HG03378 (cell line): ENCODE measurements around the gene ERF.

Source experiments
- ATAC-seq: cut with Tn5 transposase; IDR thresholded peaks from one replicate; pipeline ENCODE4 v1.9.1; 2021; ENCODE audit warnings: mild to moderate bottlenecking, moderate library complexity; ENCODE audit not compliant: unreplicated experiment

The ERF gene

GRCh38 chr19:42287017-42287826 lies 32.3 kb upstream of the ERF start:
- no peak for ATAC-seq

- no peak for ATAC-seq
Measured at GRCh38 chr19:42286349-42287016, 31.6 kb upstream of the ERF start.

- ATAC-seq: no peak
Measured at GRCh38 chr19:42285988-42286348, 31.0 kb upstream of the ERF start.

DNA sequence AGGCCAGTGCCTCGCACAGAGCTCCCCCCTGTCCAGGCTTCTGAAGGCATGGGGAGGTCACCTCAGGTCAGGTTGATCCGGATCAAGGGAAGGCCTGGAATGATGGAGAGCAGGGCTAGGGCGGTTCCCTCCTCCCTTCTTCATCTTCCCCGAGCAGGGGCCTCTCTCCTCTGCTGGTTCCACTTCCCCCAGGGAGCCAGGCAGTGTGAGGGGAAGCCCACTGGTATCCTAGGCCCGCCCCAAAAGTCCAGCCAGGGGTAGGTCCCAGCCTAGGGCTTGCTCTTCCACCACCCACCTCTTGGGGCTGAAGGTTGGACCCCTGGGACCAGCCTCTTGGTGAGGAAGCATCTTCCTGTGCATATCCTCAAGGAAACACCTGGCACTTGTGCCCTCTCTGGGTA lies 30.6 kb upstream of the ERF start:
- ATAC-seq: no peak

DNA sequence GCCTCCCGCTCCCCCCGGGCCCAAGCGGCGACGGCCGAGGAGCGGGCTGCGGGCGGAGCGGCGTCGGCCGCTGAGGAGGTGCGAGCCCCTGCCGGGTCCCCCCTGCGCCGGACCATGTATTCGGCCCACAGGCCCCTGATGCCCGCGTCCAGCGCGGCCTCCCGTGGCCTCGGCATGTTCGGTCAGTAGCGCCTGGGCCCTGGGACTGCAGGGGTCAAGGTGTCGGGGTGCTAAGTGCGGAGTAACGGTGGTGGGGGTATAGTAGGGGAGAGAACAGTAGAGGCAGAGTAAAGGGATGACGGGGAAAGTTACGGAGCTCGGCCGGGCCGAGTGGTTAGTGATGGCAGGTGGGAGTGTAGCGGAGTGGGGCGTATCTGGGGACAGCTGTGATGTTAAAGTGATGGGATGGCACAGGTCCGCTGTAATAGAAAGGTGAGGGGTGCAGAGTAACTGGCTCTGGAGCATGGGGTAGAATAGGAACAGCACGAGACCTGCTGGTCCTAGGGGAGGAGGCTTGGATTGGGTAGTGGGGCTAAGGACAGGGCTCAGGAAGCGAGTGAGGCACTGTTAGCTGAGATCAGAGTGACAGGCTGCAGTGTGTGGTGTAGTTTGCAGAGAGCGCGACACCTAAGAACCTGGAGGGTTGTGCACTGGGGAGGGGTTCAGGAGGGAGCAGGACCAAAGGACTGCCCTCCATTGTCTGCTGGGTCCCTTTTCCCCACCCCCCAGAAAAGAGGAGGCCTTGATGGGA lies 29.8 kb upstream of the ERF start:
- no peak for ATAC-seq

DNA sequence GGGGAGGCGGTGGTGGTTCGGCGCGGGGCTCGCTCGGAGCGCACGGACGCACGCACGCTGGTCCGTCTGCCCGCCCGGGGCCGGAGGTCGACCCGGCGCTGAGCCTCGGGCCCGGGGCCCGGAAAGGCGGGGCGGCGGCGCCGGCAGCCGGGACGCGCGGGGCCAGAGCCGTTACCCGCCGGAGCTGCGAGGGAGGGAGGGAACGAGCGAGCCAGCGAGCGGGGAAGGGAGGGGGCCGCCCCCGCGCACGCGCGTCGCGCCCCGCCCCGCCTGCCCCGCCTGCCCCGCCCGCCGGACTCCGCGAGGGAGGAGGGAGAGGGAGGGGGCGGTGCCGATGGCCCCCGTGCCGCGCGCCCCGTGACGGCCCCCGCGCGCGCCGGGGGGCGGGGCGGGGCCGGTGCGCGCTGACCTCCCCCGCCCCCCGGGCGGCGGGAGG lies 29.2 kb upstream of the ERF start:
- ATAC-seq: no peak

DNA sequence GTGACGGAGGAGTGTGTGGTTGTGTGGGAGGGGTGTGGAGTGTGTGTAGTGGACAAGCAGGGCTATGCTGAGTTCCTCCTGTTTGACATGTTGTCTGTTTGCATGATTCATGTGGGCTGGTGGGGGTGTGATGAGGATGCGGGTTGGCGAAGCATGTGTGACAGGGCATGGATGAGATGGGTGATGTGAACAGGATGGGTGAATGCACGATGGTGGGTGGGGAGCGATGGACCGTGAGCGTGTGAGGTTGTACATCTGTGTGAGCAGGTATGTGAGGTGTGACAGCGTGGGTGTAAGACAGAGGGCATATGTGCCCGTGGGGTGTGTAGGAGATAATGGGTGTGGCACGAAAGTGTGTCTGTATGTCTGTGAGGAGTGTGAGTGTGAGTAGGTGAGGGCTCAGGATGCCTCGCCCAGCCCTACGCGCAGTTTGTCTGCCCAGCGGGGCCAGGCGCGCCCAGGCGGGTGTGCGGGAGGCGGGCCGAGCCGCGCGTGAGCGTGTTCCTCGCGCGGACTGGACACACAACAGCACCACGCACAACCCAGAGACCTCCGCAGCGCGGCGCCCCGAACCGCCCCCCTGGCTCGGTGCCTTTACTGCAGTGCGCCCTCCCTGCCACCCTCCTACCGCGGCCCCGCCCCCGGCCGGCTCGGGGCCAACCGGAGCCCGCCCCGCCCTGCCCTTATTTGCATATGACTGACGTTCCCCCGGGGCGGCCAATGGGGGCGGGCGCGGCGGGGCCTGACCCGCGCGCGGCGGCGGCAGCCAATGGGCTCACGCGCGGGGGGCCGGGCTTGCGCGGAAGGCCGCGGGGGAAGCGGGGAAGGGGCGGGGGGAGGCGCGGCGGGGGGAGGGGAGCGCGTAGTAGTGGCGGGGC lies 28.5 kb upstream of the ERF start:
- ATAC-seq: peak; percentile 33

DNA sequence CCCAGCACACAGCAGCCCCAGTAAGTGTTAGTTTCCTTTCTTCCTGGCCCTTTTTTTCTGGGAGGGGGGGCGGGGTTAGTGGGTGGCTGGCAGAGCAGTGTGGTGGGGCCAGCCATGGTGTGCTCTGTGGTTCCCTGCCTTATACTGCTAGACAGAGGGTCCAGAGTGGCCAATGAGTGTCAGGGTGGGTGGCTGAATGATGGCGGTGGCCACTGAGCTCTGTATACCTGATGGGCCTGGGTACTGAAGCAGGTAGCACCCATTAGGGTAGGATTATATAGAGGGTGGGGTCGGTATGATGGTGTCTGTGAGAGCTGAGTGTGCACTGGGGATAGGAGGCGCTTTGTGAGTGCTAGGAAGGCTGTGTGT lies 27.9 kb upstream of the ERF start:
- peak; percentile 3 for ATAC-seq

DNA sequence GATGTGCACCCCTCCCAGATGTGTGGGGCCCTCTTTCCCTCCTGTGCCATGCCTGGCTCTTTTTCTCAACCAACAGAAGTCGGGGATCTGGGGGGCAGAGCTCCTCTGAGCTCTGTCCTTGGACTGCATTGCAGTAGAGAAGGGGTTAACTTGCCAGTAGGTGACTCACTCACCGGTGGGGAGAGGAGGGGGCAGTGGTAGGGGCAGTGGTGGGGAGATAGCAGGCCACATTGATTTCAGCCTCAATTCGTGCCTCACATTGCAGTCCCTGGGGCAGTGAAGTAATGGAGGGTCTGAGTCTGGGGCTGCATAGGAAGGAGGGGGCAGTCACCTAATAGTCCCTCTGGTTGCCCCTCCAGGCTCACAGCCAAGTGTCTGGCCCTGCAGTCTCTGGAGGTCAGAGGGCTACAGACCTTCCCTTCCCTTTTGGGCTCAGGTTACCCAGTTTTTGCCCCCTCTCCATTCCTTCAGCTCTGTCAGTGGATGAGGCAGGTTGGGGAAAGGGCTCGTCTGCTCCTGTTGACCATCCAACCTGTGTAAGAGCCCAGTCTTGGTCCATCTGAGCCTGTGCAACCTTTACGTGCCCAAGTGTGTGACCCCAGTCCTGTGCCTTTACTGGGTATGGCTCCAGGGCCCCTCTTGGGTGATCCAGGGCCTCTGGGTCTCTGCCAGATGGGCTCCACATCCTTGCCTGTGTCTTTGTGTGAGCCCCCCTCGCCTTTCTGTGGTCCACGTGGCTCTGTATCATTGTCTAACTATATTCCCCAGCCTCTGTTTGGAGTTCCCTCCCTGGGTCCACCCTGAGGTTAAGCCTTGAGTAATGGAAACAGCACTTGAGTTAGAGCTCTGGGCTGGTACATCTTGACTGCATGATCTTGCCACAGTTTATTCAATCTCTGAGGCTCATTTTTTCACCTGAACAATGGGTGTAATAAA lies 27.2 kb upstream of the ERF start:
- ATAC-seq: no peak

DNA sequence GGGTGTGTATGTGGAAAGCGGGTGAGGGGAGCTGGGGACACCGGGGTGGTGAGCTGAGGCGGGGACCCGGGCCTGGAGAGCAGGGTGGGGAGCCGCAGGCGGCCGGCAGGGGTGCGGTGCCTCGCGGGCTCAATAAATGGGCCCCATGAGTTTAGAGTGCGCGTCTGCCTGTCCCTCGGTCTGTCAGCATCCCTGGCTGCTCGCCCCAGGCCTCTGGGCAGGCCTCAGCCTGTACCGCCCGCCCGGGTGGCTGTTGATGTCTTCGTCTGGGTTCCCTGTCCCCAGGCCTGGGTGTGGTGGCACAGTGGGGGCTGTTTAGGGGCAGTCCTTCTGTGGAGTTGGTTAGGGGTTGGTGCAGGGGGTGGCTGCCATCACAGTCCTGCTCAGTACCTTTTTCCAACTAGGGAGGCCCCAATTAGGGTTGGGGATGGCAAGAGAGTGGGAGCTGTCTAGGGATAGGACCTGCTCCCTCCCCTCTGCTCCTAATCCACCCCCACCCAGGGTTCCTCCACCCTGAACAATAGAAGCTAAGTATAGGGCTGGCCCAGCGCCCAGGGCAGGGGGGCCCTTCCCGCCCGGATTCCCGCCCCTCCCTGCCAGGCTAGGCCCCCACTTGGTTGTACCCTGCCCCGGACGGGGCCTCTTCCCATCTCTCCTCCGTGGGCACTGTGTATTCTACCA lies 26.4 kb upstream of the ERF start:
- ATAC-seq: no peak

- no peak for ATAC-seq
Measured at GRCh38 chr19:42280815-42281145, 25.9 kb upstream of the ERF start.

GRCh38 chr19:42279902-42280814 lies 25.2 kb upstream of the ERF start:
- peak; percentile 31 for ATAC-seq

GRCh38 chr19:42279155-42279901 lies 24.4 kb upstream of the ERF start:
- no peak for ATAC-seq

DNA sequence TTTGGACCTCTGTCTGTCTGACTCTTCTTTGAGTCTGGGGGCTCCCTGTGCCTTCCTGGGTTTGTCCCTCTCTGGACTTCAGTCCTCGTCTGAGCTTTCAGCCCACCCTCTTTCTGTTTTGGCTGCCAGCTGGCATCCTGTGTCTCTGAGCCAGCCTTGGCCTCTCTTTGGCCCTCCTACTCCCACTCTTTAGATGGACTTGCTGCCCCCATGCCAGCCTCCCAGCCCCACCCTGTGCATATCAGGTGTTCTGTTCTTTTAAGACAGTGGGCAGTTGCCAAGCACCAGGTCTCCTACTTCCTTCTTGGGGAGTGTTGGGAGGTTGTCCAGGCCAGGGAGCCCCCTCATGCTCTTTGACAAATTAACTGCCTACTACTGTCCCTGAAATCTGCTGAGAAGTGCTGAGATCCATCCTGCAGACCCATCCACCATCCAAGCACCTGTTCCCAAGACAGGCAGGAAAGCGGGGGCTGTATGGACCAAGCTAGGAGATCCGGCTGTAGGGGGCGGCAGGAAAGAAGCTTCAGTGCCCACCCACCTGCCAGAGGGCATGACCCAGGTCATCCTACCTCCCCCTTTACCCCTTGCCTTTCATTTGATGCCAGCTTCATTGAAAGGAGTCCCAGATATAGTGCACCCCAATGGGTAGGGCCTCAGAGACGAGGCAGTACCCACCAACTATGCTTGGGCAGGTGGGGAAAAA lies 23.7 kb upstream of the ERF start:
- no peak for ATAC-seq

GRCh38 chr19:42277821-42278451 lies 23.0 kb upstream of the ERF start:
- no peak for ATAC-seq

- ATAC-seq: no peak
Measured at GRCh38 chr19:42276821-42277220, 21.9 kb upstream of the ERF start.

DNA sequence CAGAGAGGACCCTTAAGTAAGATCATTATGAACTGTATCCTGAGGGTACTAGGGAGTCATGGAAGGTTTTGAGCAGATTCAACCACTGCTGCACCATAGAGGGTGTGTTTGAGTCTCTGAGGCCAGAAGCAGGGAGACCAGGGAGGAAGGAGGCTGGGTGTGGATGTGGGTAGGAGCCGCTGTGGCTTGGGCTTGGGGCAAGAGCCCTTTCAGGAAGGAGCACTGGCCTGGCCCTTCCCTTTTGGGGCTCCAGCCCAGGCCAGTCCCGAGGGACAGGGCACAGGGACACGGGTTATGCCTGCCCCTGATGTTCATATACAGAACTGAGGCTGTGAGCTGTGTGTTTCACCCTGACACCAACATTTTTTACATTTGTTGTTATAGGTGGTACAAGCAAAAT lies 21.4 kb upstream of the ERF start:
- no peak for ATAC-seq
